Measurements from ENCODE around the gene TOP3B.

GRCh38 chr22:21963286-21963685 is 19.3 kb downstream of the TOP3B start:
- TF ChIP-seq EZH2 (IDR thresholded peaks at IDR 0.05; ENCODE audit: low read depth) = no peak
- TF ChIP-seq, protein P1, sequence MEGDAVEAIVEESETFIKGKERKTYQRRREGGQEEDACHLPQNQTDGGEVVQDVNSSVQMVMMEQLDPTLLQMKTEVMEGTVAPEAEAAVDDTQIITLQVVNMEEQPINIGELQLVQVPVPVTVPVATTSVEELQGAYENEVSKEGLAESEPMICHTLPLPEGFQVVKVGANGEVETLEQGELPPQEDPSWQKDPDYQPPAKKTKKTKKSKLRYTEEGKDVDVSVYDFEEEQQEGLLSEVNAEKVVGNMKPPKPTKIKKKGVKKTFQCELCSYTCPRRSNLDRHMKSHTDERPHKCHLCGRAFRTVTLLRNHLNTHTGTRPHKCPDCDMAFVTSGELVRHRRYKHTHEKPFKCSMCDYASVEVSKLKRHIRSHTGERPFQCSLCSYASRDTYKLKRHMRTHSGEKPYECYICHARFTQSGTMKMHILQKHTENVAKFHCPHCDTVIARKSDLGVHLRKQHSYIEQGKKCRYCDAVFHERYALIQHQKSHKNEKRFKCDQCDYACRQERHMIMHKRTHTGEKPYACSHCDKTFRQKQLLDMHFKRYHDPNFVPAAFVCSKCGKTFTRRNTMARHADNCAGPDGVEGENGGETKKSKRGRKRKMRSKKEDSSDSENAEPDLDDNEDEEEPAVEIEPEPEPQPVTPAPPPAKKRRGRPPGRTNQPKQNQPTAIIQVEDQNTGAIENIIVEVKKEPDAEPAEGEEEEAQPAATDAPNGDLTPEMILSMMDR (conservative IDR thresholded peaks at IDR 0.05) = no peak

All from PC-9 (cell line).